Hepatocyte (in vitro differentiated cells): ENCODE results near the gene C19orf73. TPM values are rescaled to one million over a fixed set of nuclear protein-coding genes. Genes with fewer than 3 reads are reported as not detected.

Source experiments
- DNase-seq: peaks from one replicate; pipeline ENCODE4 v3.0.0-alpha.2; 2016; ENCODE audit warnings: low spot score
- H2AFZ ChIP-seq: fragments of 200-600 bp; sonication (generic); 2 replicates; pipeline ENCODE4 v1.6.0; 2016; ENCODE audit warnings: antibody characterized with exemption, mild to moderate bottlenecking
- H3K27ac ChIP-seq: fragments of 200-600 bp; sonication (generic); 2 replicates; pipeline ENCODE4 v1.5.1; 2016; ENCODE audit warnings: mild to moderate bottlenecking
- H3K27me3 ChIP-seq: fragments of 200-600 bp; sonication (generic); 2 replicates; pipeline ENCODE4 v1.6.1; 2016
- H3K36me3 ChIP-seq: fragments of 200-600 bp; sonication (generic); replicated peaks from 2 replicates; pipeline ENCODE4 v1.5.1; 2016; ENCODE audit warnings: low read depth; ENCODE audit not compliant: insufficient read depth
- H3K4me1 ChIP-seq: fragments of 200-600 bp; sonication (generic); 2 replicates; pipeline ENCODE4 v1.5.1; 2016; ENCODE audit warnings: mild to moderate bottlenecking, moderate library complexity; ENCODE audit not compliant: insufficient read depth
- H3K4me2 ChIP-seq: fragments of 200-600 bp; sonication (generic); 2 replicates; pipeline ENCODE4 v1.6.0; 2016
- H3K4me3 ChIP-seq: fragments of 200-600 bp; sonication (generic); 2 replicates; pipeline ENCODE4 v1.5.1; 2016; ENCODE audit warnings: mild to moderate bottlenecking
- H3K79me2 ChIP-seq: fragments of 200-600 bp; sonication (generic); 2 replicates; pipeline ENCODE4 v1.6.0; 2017; ENCODE audit warnings: mild to moderate bottlenecking
- H3K9me2 ChIP-seq: fragments of 200-600 bp; sonication (generic); replicated peaks from 2 replicates; pipeline ENCODE4 v1.6.0; 2017; ENCODE audit warnings: mild to moderate bottlenecking; ENCODE audit not compliant: insufficient read depth
- H3K9me3 ChIP-seq: fragments of 200-600 bp; sonication (generic); 2 replicates; pipeline ENCODE4 v1.5.1; 2016; ENCODE audit warnings: low read depth, mild to moderate bottlenecking
- H4K20me1 ChIP-seq: fragments of 200-600 bp; sonication (generic); 2 replicates; pipeline ENCODE4 v1.6.0; 2016; ENCODE audit warnings: mild to moderate bottlenecking; ENCODE audit not compliant: insufficient read depth, poor library complexity, severe bottlenecking
- CTCF ChIP-seq: fragments of 200-600 bp; sonication (generic); IDR thresholded peaks from 2 replicates; pipeline ENCODE4 v1.5.1; 2016; ENCODE audit warnings: antibody characterized with exemption, mild to moderate bottlenecking; ENCODE audit not compliant: poor library complexity
- EZH2 ChIP-seq: fragments of 200-600 bp; sonication (generic); IDR thresholded peaks from 2 replicates; pipeline ENCODE4 v1.6.1; 2016; ENCODE audit warnings: antibody characterized with exemption, mild to moderate bottlenecking, borderline replicate concordance
- EZH2phosphoT487 ChIP-seq: fragments of 200-600 bp; sonication (generic); IDR thresholded peaks from one replicate; pipeline ENCODE4 v1.6.1; 2018; ENCODE audit warnings: antibody characterized with exemption, mild to moderate bottlenecking, low read depth, moderate library complexity; ENCODE audit not compliant: unreplicated experiment, severe bottlenecking
- WGBS: methylation state at CpG from one replicate; pipeline ENCODE4 v1.1.6; 2016; ENCODE audit warnings: low lambda C conversion rate; ENCODE audit errors: missing lambda C conversion rate; 5-methylcytosine and 5-hydroxymethylcytosine counted together
- polyA plus RNA-seq: library from polyadenylated mRNA; unstranded; fragments of >200 nt; fragmentation: Nextera tagmentation; extraction: Ambion mirVana; gene quantifications from 2 replicates; pipeline ENCODE4 v1.2.1, GENCODE V29; 2016
- total RNA-seq: library from RNA; depleted of rRNA; stranded (reverse); fragments of >200 nt; gene quantifications from 2 replicates; pipeline ENCODE4 v1.2.3, GENCODE V29; 2014

Gene C19orf73
- total and polyA plus RNA-seq, 2 experiments from 2014 or later: 1.9 to 2.7 TPM

- Histone ChIP-seq H3K79me2 (no peaks in the 10 kb centered on the region), H2AFZ (no peak overlapping the region), H3K9me2 (no peaks in the 10 kb centered on the region), H3K27me3 (peaks cover 7% of the 10 kb centered on the region), H3K4me3 (no peak overlapping the region), H3K36me3 (no peaks in the 10 kb centered on the region), H3K9me3 (no peaks in the 10 kb centered on the region), H3K4me1 (peaks cover 11% of the 10 kb centered on the region), H3K27ac (no peak overlapping the region), H3K4me2 (no peak overlapping the region), H4K20me1 (no peaks in the 10 kb centered on the region)
- 92% methylated on average over 2 of the region's 2 CpGs for WGBS
- DNase-seq: no peak
- no peak for TF ChIP-seq EZH2
- TF ChIP-seq EZH2phosphoT487: no peak
- TF ChIP-seq CTCF: no peak
These were observed 1.9 kb upstream of the C19orf73 start for GRCh38 chr19:49120868-49121267.

DNA sequence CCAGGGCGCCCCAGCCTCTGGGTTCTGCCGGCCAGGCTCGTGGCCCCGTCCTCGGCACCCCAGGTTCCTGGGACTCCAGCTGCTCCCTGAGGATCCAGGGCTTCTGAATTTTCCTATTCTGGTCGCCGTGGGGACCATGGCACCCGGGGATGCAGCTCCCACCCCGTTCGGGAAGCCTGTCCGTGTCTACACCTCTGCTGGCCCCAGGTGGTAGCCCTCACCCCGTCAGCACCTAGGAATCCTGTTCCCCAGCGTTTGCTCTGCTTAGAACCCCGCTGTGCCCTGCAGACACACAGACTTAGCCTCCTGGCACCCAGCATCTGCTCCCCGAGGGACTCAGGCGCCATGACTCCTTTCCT lies 1.4 kb upstream of the C19orf73 start:
- no peak overlapping the region for H3K4me3 ChIP-seq
- WGBS: 22% methylated on average over 16 of the region's 16 CpGs
- H3K79me2 ChIP-seq: no peaks in the 10 kb centered on the region
- no peak overlapping the region for H3K27ac ChIP-seq
- H3K9me2 ChIP-seq: no peaks in the 10 kb centered on the region
- H4K20me1 ChIP-seq: no peaks in the 10 kb centered on the region
- H3K36me3 ChIP-seq: no peaks in the 10 kb centered on the region
- peaks cover 7% of the 10 kb centered on the region for H3K27me3 ChIP-seq
- TF ChIP-seq CTCF: no peak
- TF ChIP-seq EZH2phosphoT487: no peak
- TF ChIP-seq EZH2: peak; percentile 9
- no peaks in the 10 kb centered on the region for H3K9me3 ChIP-seq
- no peak for DNase-seq
- peaks cover 11% of the 10 kb centered on the region for H3K4me1 ChIP-seq
- H3K4me2 ChIP-seq: peak overlapping the region; percentile 93
- H2AFZ ChIP-seq: no peak overlapping the region

DNA sequence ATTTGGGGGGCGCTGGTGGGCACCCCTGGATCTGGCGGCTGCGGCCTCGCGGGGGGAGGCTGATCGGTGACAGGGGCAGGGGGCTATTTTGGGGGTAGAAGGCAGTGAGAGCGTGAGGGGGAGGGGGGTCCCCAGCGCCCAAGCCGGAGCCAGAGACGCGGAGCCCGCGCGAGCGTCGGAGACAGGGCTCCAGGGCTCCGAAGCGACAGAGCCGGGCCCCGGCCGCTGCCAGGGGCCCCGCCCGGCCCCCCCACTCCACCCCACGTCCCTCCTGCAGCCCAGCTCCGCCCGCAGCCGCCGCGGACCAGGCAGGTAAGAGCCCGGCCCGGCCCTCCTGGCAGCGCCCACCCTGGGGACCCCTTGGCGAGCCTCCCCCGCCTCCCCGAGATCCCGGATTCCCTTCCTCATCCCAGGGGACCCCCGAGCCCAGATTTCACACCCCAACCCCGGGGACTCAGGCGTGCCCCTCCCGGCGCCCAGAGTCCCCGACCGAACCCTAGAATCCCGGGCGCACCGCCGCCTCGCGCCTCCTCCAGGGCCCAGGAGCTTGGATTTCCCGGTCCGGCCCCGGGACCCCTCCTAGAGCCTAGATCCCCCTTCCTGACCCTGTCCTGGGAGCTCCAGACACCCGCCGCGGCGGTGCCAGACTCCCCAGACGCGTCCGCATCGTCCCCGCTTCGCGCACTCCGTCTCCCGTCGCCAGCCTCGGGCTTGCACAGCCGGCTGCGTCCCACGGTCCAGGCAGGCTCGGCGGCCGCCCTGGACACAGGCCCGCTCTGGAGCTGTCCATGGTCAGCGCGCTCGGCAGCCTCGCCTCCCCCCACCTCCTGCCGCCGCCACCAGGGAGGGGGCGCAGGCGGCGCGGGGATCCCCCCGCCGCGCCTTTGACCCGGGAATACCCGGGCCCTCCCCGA lies 725 bp upstream of the C19orf73 start, which contains the start of gene PPFIA3:
Gene PPFIA3, plus strand, starts transcription at position 134 of the 914 bp plus-strand sequence. CDS start 8,330 bp downstream, outside the sequence.
- Histone ChIP-seq H3K4me2 (peak within 1 kb of the TSS; percentile 93), H2AFZ (peak within 1 kb of the TSS; percentile 83), H4K20me1 (no peaks in the 10 kb centered on the region), H3K79me2 (no peaks in the 10 kb centered on the region), H3K4me3 (peak within 1 kb of the TSS; percentile 58), H3K27ac (peak within 1 kb of the TSS; percentile 94), H3K27me3 (peaks cover 7% of the 10 kb centered on the region), H3K9me2 (no peaks in the 10 kb centered on the region), H3K9me3 (no peaks in the 10 kb centered on the region), H3K4me1 (peaks cover 11% of the 10 kb centered on the region), H3K36me3 (no peaks in the 10 kb centered on the region)
- peak; percentile 88 for DNase-seq
- TF ChIP-seq CTCF (no peak), EZH2 (peak; percentile 16)
- WGBS: 3% methylated on average over 28 of the region's 90 CpGs
